Breast epithelium (tissue), 3 donors: ENCODE measurements around the gene SYNPO.

ENCODE experiments used
- CTCF ChIP-seq, 3 donors: fragments of 450-650 bp; IDR thresholded peaks; one replicate each; pipeline ENCODE4 v1.5.1; 2016 to 2017; ENCODE audit warnings: antibody characterized with exemption in 3 of 3, mild to moderate bottlenecking in 3 of 3, moderate library complexity in 3 of 3
- POLR2A ChIP-seq: fragments of 450-650 bp; IDR thresholded peaks from one replicate; pipeline ENCODE4 v1.6.1; 2016; ENCODE audit warnings: antibody characterized with exemption, mild to moderate bottlenecking, moderate library complexity

DNA sequence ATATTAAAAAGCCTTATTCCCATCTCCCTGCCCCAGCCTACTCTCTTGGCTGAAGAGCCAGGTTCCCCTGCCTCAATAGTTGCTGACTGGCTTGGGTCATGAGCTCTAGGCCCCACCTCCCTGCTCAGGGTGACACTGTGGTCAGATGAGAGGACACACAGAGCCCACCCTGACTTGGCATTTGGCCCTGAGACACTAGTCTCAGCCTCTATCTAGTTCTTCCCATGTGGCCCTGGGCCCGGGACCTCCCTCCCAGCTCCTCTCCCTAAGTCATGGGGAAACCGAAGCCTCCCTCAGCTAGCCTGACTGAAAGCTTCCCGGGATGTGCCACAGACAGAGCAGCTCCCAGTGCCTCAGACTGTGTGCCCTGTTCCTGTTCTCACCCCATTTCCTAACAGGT lies 14.8 kb downstream of the SYNPO start:
- no peak for TF ChIP-seq CTCF (IDR thresholded peaks at IDR 0.05)
- no peak for TF ChIP-seq POLR2A
